Activated CD8-positive, alpha-beta T cell treated with anti-CD3 and anti-CD28 coated beads for 36 hours (primary cell): Measurements from ENCODE around the gene MATR3. TPM values are rescaled to one million over a fixed set of nuclear protein-coding genes. Genes with fewer than 3 reads are reported as not detected.

Experiments used
- ATAC-seq: fragments of 200-7000 bp; cut with Tn5 transposase; one replicate; pipeline ENCODE4 v1.10.0; 2021; ENCODE audit warnings: mild to moderate bottlenecking, moderate library complexity
- CTCF ChIA-PET: fragments of 350-600 bp; sonication (Branson Sonifier 250); formaldehyde crosslinking; loops from one replicate; lab custom pipeline; 2021; ENCODE audit warnings: antibody characterized with exemption; lab: Charles Lee
- POLR2A ChIA-PET: fragments of 350-600 bp; sonication (Branson Sonifier 250); formaldehyde crosslinking; loops from one replicate; lab custom pipeline; 2021; ENCODE audit warnings: antibody characterized with exemption; lab: Charles Lee
- DNase-seq: peaks from one replicate; pipeline ENCODE4 v3.0.0-alpha.2; 2020
- H3K27ac Mint-ChIP-seq: one replicate; pipeline ENCODE4 v1.8.0; 2021; ENCODE audit warnings: mild to moderate bottlenecking, mixed read lengths
- H3K27me3 Mint-ChIP-seq: one replicate; pipeline ENCODE4 v1.8.0; 2021; ENCODE audit warnings: mixed read lengths
- H3K36me3 Mint-ChIP-seq: one replicate; pipeline ENCODE4 v1.8.0; 2021; ENCODE audit warnings: low read depth, mixed read lengths
- H3K4me1 Mint-ChIP-seq: one replicate; pipeline ENCODE4 v1.8.0; 2021; ENCODE audit warnings: low read depth, mixed read lengths
- H3K4me3 Mint-ChIP-seq: one replicate; pipeline ENCODE4 v1.8.0; 2021; ENCODE audit warnings: mild to moderate bottlenecking, moderate library complexity, mixed read lengths
- H3K9me3 Mint-ChIP-seq: one replicate; pipeline ENCODE4 v1.8.0; 2021; ENCODE audit warnings: mixed read lengths
- CTCF ChIP-seq: fragments of 200-600 bp; IDR thresholded peaks from one replicate; pipeline ENCODE4 v1.8.0; 2022; ENCODE audit warnings: antibody characterized with exemption, mild to moderate bottlenecking
- intact Hi-C: fragments of 100-400 bp; cut with micrococcal nuclease; formaldehyde crosslinking; loops from one replicate; pipeline ENCODE4 v1.10.0; 2022
- total RNA-seq, 2 experiments: library from RNA; stranded (reverse); gene quantifications; one replicate each; pipeline ENCODE4 v1.2.3, GENCODE V29; 2021

Gene MATR3
- total RNA-seq, 2 experiments from 2014 or later, result 181 to 209 TPM

- Mint-ChIP-seq H3K27me3 (no peaks in the 10 kb centered on the region), H3K4me1 (peaks cover 9% of the 10 kb centered on the region), H3K27ac (no peak overlapping the region), H3K9me3 (no peaks in the 10 kb centered on the region), H3K36me3 (peaks cover 5% of the 10 kb centered on the region), H3K4me3 (no peak overlapping the region)
- ATAC-seq, result no peak
- POLR2A ChIA-PET, result no interaction called here
- CTCF ChIA-PET, result interaction anchor here (1.0 to 1.3 kb wide), 2 partner anchors 46 to 126 kb away, joined by 4 to 6 read pairs; no protein-coding TSS in a partner anchor
- DNase-seq, result no peak
- intact Hi-C loops, result no loop called here
- no peak for TF ChIP-seq CTCF
These were observed 82.8 kb downstream of the MATR3 start for GRCh38 chr5:139376364-139376763.

- no peak for TF ChIP-seq CTCF
- peaks cover under 1% of the 10 kb centered on the region for H3K36me3 Mint-ChIP-seq
- H3K4me1 Mint-ChIP-seq, result peaks cover under 1% of the 10 kb centered on the region
- ChIA-PET POLR2A (interaction anchor here (0.6 kb wide), 1 partner anchor 36 kb away, joined by 3 read pairs; the partner anchor contains the start of gene PAIP2), CTCF (interaction anchor here (1.0 to 1.3 kb wide), 2 partner anchors 45 to 126 kb away, joined by 4 to 6 read pairs; no protein-coding TSS in a partner anchor)
- no peak for ATAC-seq
- DNase-seq, result no peak
- no peaks in the 10 kb centered on the region for H3K9me3 Mint-ChIP-seq
- H3K27ac Mint-ChIP-seq, result no peak overlapping the region
- no peaks in the 10 kb centered on the region for H3K27me3 Mint-ChIP-seq
- intact Hi-C loops, result no loop called here
- no peak overlapping the region for H3K4me3 Mint-ChIP-seq
These were observed 83.7 kb downstream of the MATR3 start for GRCh38 chr5:139377226-139377625.

GRCh38 chr5:139378101-139378825 lies 84.7 kb downstream of the MATR3 start:
- ChIA-PET POLR2A (no interaction called here), CTCF (no interaction called here)
- ATAC-seq (no peak), DNase-seq (no peak)
- H3K4me1 Mint-ChIP-seq, result no peaks in the 10 kb centered on the region
- no peaks in the 10 kb centered on the region for H3K36me3 Mint-ChIP-seq
- H3K27ac Mint-ChIP-seq, result no peak overlapping the region
- intact Hi-C loops, result no loop called here
- no peaks in the 10 kb centered on the region for H3K27me3 Mint-ChIP-seq
- H3K9me3 Mint-ChIP-seq, result no peaks in the 10 kb centered on the region
- no peak overlapping the region for H3K4me3 Mint-ChIP-seq
- no peak for TF ChIP-seq CTCF

- no peak for ATAC-seq
- H3K27ac Mint-ChIP-seq, result no peak overlapping the region
- no peaks in the 10 kb centered on the region for H3K27me3 Mint-ChIP-seq
- no peak for DNase-seq
- no peak for TF ChIP-seq CTCF
- ChIA-PET CTCF (no interaction called here), POLR2A (no interaction called here)
- H3K4me1 Mint-ChIP-seq, result no peaks in the 10 kb centered on the region
- intact Hi-C loops, result no loop called here
- H3K9me3 Mint-ChIP-seq, result no peaks in the 10 kb centered on the region
- no peaks in the 10 kb centered on the region for H3K36me3 Mint-ChIP-seq
- no peak overlapping the region for H3K4me3 Mint-ChIP-seq
These were observed 85.4 kb downstream of the MATR3 start for GRCh38 chr5:139378941-139379361.
